Effector memory CD4-positive, alpha-beta T cell (primary cell): ENCODE results near the gene MIDN.

Source experiments
- DNase-seq, 3 donors: peaks; one replicate each; pipeline ENCODE4 v3.0.0-alpha.2; 2020
- H3K27ac ChIP-seq: 2 replicates; pipeline ENCODE4 v1.7.0; 2013; ENCODE audit warnings: mild to moderate bottlenecking, low read length, moderate library complexity; ENCODE audit not compliant: insufficient read depth, poor library complexity, severe bottlenecking
- H3K27me3 ChIP-seq: replicated peaks from 2 replicates; pipeline ENCODE4 v1.7.0; 2013; ENCODE audit warnings: mild to moderate bottlenecking, low read length; ENCODE audit not compliant: insufficient read depth, control insufficient read depth, poor library complexity, severe bottlenecking
- H3K36me3 ChIP-seq: 2 replicates; pipeline ENCODE4 v1.7.0; 2013; ENCODE audit warnings: mild to moderate bottlenecking, low read length, moderate library complexity; ENCODE audit not compliant: control insufficient read depth, insufficient read depth
- H3K4me1 ChIP-seq: 2 replicates; pipeline ENCODE4 v1.7.0; 2013; ENCODE audit warnings: low read length, mild to moderate bottlenecking; ENCODE audit not compliant: control insufficient read depth, insufficient read depth, poor library complexity, severe bottlenecking
- H3K4me3 ChIP-seq: 2 replicates; pipeline ENCODE4 v1.7.0; 2013; ENCODE audit warnings: low read length, low read depth, mild to moderate bottlenecking; ENCODE audit not compliant: insufficient read depth, poor library complexity, severe bottlenecking
- H3K9me3 ChIP-seq: 2 replicates; pipeline ENCODE4 v1.7.0; 2013; ENCODE audit warnings: mild to moderate bottlenecking, low read length, moderate library complexity; ENCODE audit not compliant: control insufficient read depth

MIDN gene

DNA sequence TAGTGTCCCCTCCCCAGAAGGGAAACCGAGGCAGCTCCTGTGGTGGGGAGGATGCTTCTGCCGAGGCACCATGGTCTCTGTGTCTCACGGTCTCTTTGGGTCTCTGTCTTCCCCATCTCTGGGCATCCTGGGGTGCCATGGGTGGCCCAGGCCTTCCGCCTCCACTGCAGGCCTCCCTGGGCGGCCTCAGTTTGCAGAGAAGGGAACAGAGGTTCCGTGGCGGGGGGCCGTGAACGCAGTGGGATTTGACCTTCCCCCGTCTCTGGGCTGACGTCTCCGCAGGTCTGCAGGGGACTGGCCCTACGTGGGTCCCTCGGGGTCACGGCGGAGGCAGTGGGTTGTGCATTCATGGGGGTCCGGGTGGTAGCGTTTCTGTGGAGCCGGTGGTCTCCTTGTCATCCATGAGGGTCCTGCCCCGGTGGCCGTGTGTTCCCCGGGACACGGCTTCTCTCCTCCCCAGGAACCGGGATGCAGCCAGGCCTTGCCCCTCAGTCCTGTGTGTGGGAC lies 41.9 kb downstream of the MIDN start:
- Histone ChIP-seq H3K27ac (no peak overlapping the region), H3K27me3 (peaks cover 57% of the 10 kb centered on the region), H3K9me3 (no peaks in the 10 kb centered on the region), H3K4me3 (no peak overlapping the region), H3K4me1 (peaks cover 1% of the 10 kb centered on the region), H3K36me3 (no peaks in the 10 kb centered on the region)
- no peak for DNase-seq

DNA sequence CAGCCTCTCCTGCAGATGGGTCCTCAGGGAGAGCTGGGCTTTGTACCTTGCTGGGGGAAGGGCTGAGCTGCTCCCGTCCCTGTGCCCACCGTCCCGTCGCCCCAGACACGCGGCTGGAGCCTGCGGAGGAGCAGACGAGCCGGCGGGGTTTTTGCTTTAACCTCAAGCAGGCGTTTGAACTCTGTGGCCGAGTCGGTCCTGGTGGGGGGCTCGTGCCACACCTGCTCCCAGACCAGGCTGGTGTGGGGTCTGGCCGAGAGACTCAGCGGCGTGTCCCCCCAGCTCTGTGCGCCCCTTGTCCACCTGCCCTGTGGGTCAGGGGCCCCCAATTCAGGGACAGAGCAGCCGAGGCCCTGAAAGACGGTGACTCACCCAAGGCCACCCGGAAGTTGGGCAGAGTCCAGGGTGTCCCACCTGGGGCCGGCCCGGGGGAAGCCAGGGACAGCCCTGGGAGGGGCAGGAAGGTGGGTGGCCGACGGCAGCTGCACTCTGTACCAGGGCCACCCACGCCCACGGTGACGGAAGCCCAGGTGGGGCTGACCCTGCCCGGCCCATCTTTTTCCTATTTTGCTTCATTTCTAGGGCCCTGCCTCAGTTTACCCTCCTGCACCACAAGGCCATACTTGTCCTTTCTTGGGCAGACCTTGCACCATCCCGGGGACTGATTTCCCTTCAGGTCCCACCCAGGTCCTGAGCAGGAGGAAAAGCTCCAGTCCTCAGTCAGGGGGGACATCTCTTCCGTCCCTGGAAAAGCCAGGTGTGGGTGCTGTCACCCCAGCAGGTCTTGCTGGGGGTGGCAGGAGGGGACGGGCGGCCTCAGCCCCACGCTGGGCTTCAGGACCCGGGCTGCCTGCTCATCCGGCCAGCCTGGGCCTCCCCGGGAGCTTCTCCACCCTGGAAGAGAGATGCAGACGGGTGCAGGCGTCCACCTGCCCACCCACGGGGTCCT lies 42.6 kb downstream of the MIDN start:
- DNase-seq, result no peak
- Histone ChIP-seq H3K27me3 (peaks cover 58% of the 10 kb centered on the region), H3K4me3 (no peak overlapping the region)

DNA sequence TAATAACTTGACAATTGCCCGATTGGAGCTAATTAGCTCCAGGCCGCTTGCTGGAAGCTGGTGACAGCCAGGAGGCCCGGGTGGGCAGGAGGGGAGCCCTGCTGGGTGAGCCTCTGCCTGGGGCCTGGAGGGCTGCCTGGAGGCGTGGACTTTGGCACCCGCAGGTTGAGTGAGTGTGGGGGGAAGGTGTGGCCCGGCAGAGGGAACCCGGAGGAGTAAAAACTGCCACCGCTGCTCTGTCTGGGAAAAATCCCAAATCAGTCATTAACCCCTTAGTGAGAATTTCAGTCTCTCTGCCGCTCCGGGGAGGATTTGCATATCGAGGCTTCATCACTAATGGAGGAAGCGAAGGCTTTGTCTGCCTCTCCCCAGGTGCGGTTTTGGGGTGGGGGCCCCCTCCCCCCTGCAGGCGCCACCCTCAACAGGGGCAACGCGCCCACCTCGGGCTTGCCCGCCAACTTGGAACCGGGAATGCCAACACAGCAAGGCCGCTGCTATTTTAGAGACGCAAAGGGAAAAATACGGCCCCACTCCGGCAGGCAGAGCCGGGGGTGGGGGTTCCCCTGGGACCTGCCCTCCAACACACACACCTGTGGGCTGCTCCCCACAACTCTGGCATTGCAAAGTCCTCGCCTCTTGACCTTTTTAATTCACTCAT lies 43.5 kb downstream of the MIDN start:
- DNase-seq, result no peak
- no peaks in the 10 kb centered on the region for H3K9me3 ChIP-seq
- peaks cover 52% of the 10 kb centered on the region for H3K27me3 ChIP-seq
- H3K27ac ChIP-seq, result no peak overlapping the region
- no peak overlapping the region for H3K4me3 ChIP-seq
- no peaks in the 10 kb centered on the region for H3K36me3 ChIP-seq
- H3K4me1 ChIP-seq, result peaks cover 6% of the 10 kb centered on the region

More for the DNA sequence above, 42.6 kb downstream of the MIDN start:
- Histone ChIP-seq H3K9me3 (no peaks in the 10 kb centered on the region), H3K4me1 (peaks cover 6% of the 10 kb centered on the region), H3K27ac (no peak overlapping the region), H3K36me3 (no peaks in the 10 kb centered on the region)

DNA sequence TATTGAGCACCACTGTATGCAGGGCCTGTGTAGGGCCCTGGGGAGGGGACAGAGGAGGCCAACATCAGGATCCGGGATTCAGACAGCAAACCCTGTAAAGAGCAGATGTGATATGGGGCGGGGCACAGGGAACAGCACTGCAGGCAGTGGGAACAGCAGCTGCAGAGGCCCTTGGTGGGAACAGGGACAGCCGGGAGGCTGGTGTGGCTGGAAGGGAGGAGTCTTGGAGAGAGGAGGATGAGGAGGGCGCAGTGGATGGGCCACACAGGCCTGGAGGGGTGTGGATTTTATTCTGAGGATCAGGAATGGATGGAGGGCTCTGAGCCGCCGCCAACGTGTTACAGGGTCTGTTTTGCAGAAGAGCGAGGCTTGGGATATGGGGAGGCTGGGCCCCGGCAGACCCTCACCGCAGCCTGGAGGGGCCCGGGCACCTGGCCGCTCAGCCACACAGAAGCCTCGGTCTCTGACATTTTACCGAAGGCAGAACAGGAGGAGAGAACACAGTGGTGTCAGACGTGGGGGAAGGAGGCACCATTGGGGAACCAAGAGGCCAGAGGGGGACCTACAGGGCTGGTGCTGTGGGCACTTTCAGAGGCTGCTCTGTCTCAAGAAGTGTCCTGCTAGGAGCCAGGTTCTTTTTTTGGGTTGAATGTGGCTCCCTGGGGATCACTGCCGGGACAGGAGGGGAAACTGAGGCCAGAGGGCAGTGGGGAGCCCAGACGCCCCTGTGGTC lies 44.2 kb downstream of the MIDN start:
- Histone ChIP-seq H3K4me3 (no peak overlapping the region), H3K4me1 (peaks cover 6% of the 10 kb centered on the region), H3K9me3 (no peaks in the 10 kb centered on the region), H3K36me3 (no peaks in the 10 kb centered on the region), H3K27me3 (peaks cover 45% of the 10 kb centered on the region), H3K27ac (no peak overlapping the region)
- DNase-seq, result no peak

DNA sequence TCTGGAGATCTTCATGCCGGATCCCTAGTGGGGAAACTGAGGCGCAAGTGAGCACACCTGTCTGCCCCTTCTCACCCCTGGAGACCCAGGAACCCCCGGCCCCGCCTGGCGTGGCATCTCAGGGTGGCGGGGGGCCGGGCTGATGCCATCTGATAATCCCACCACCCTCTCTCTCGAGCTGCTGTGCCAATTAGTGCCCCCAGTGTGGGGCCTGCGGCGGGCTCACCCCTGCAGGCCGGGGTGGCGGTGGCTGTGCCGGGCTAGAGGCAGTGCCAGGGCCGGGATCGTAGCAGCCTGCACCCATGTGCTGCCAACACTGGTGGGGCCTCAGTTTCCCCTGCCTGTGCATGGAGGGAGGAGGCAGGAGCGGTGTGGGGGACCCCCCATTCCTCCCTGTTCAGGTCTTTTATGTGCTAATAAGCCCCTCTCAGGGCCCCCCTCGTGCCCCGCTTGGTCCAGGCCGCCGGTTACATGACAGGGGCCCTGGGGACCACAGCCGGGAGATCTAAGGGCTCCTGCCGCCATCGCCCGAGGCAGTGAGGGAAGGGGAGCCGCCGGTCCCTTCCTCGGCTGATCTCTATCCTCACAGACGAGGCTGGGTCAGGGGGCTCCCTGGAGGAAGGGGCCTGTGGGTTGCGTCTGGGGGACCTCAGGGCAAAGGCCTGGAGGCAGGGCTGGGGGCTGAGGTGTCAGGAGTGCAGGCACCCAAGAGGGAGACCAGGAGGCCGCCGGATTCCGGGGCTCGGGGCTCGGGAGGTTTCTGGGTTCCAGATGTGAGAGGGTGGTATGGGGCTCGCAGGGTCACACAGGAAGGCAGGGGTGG lies 45.6 kb downstream of the MIDN start:
- DNase-seq, result no peak
- no peaks in the 10 kb centered on the region for H3K9me3 ChIP-seq
- peaks cover 6% of the 10 kb centered on the region for H3K4me1 ChIP-seq
- peaks cover 36% of the 10 kb centered on the region for H3K27me3 ChIP-seq
- no peaks in the 10 kb centered on the region for H3K36me3 ChIP-seq
- no peak overlapping the region for H3K4me3 ChIP-seq
- no peak overlapping the region for H3K27ac ChIP-seq

DNA sequence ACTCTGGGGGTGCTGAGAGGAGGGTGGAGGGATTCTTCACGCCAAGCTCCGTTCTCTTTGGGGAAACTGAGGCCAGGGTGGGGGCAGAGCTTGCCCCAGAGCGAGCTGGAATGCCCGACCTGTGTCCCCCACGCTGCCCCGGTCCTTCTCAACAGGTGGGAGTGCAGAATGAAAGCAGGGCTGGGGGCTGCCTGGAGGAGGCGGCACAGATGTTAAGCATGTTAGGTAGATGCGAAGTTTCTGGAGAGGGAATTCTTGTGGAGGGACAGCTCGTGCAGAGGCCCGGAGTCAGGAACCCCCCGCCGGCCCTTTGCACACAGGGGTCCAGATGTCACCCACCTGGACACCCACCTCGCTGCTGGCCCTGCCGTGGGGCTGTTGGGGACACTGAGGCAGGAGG lies 46.3 kb downstream of the MIDN start:
- Histone ChIP-seq H3K36me3 (no peaks in the 10 kb centered on the region), H3K27me3 (peaks cover 36% of the 10 kb centered on the region), H3K27ac (no peak overlapping the region), H3K4me3 (no peak overlapping the region), H3K9me3 (no peaks in the 10 kb centered on the region), H3K4me1 (peaks cover 6% of the 10 kb centered on the region)
- DNase-seq, result no peak

DNA sequence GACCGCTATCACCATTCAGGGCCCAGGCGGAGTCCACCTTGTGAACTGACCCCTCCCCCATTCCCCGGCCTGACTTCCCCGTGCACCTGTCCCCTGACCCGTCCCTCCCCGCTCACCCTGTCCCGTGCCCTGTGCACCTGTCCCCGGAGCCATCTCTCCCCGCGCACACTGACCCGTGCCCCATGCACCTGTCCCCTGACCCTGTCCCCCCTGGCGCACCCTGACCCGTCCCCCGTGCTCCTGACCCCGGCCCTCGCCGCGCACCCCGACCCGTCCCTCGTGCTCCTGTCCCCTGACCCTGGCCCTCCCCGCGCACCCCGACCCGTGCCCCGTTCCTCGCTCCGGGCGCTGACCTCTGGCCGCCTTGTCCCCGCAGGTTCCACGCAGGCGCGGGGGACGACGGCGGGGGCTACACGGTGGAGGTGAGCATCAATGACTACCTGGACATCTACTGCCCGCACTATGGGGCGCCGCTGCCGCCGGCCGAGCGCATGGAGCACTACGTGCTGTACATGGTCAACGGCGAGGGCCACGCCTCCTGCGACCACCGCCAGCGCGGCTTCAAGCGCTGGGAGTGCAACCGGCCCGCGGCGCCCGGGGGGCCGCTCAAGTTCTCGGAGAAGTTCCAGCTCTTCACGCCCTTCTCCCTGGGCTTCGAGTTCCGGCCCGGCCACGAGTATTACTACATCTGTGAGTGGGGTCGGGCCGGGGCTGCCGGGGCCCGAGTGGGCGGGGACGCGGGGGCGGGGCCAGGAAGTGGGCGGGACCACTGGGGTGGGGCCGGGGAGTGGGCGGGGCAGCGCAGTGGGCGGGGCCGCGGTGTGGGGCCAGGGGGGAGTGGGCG lies 47.0 kb downstream of the MIDN start:
- Histone ChIP-seq H3K4me1 (peaks cover 6% of the 10 kb centered on the region), H3K36me3 (no peaks in the 10 kb centered on the region), H3K27ac (no peak overlapping the region), H3K4me3 (peak overlapping the region; percentile 29), H3K9me3 (no peaks in the 10 kb centered on the region), H3K27me3 (peaks cover 36% of the 10 kb centered on the region)
- DNase-seq, result peak in 2 of 3 donors; percentile 24 to 27

DNA sequence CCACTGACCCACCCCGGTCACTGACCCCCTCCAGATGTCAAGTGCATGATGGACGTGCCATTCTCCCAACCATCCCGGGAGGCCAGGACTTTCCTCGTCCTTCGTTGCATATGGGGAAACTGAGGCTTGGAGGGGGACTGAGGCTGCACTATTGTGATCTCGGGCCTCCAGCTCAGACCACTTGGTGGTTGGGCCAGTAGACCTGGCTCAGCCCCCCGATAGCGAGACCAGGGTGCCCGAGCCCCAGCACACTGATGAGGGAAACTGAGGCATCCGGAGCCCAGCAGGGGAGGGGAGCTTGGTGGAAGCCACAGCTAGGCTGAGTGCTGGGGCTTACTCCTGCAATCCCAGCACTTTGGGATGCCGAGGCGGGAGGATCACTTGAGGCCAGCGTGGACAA lies 47.7 kb downstream of the MIDN start:
- Histone ChIP-seq H3K4me1 (peaks cover 6% of the 10 kb centered on the region), H3K9me3 (no peaks in the 10 kb centered on the region), H3K27me3 (peaks cover 34% of the 10 kb centered on the region), H3K27ac (no peak overlapping the region), H3K36me3 (no peaks in the 10 kb centered on the region), H3K4me3 (no peak overlapping the region)
- DNase-seq, result no peak
